HuH-7 (cell line): ENCODE measurements around the gene ALDH1B1.
A peak's percentile ranks its signal among the peaks of the same experiment; 100 is the strongest.

Experiments used
- DNase-seq: peaks from one replicate; pipeline ENCODE4 v3.0.0; 2011; ENCODE audit warnings: low spot score

The ALDH1B1 gene

DNA sequence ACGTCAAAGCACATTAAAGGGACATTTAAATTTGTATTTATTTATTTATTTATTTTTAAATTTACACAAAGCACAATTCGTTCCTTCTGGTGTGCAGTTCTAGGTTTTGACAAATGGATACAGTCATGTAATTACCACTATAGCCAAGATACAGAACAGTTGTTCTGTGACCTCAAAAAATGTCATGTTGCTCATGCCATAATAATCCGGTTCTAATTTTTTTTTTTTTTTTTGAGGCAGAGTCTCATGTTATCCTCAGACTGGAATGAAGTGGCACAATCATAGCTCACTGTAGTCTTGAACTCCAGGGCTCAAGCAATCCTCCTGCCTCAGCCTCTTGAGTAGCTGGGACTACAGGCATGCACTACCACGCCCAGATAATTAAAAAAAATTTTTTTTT, 24.0 kb downstream of the ALDH1B1 start:
- DNase-seq, result no peak

DNA sequence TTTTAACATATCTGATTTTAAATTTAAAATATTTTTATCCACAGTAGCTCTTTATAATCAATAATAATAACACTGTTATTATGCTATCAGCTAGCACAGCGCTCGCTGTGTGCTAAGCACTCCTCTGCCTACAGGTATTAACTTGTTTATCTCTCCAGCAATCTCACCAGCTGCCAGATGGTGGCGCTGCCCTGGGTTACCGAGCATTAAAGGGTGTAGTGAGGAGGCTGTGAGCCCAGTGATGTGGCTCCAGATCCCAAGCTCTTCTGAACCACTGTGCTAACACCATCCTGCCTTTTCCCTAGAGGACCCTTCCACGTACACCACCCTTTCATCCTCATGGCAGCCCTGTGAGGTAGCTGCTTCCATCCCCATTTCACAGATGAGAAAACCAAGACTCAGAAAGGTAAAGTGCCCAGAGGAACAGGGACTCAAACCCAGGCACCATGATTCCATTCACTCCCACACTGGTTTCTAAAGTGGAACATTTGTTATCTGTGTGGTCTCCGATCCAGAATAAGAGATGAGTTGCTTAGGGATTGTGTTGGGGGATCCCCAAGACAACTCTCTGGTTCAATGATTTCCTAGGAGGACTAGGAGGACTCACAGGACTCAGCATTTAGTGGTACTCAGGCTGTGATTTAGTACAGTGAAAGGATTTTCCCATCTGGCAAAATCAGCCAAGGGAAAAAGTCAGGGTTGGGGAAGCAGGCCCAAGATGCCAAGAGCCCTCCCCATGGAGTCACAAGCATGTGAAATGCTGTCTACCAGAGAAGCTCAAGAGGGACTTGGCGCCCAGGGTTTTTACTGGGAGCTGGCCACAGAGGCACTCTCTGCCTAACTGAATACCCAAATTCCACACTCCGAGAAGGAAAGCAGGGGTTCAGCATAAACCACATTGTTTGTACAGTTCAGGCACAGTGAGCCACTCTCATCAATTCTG, 24.8 kb downstream of the ALDH1B1 start:
- DNase-seq, result peak; percentile 50

DNA sequence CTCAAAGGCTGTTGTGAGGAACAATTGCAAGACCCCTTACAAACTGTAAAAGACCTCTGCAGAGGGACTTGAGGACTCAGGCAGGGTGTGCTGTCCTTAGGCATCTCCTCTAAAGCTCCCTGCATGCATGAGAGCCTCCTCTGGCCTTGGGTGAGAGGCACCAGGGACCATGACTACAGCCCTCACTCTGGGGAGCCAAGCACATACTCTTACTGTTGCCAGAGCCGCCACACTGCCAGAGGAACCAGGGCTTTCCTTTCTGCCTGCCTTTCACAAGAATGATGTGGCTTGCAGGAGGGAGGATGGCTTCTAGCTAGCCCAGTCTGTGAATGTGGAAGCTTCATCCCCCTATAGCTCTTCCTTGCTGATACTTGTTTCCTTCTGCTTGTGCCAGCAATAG, 25.9 kb downstream of the ALDH1B1 start:
- DNase-seq, result no peak

DNA sequence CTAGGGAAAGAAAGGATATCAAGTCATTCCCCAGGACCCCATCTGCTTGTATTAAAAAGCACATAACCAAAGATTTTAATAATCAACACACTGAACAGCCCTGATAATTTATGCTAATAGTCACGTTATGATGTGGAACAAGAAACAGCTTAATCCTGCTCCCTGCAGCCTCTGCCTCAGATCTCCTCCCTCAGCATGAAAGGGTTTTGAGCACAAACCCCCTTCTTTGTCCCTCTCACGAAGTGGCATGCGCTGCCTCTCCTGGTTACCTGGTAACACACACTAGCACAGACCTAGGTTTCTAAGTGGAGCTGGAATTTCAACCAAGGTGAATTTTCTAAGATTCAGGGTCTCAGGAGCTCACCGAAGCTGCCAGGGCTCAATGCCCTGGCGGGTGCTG, 26.7 kb downstream of the ALDH1B1 start:
- DNase-seq, result no peak

DNA sequence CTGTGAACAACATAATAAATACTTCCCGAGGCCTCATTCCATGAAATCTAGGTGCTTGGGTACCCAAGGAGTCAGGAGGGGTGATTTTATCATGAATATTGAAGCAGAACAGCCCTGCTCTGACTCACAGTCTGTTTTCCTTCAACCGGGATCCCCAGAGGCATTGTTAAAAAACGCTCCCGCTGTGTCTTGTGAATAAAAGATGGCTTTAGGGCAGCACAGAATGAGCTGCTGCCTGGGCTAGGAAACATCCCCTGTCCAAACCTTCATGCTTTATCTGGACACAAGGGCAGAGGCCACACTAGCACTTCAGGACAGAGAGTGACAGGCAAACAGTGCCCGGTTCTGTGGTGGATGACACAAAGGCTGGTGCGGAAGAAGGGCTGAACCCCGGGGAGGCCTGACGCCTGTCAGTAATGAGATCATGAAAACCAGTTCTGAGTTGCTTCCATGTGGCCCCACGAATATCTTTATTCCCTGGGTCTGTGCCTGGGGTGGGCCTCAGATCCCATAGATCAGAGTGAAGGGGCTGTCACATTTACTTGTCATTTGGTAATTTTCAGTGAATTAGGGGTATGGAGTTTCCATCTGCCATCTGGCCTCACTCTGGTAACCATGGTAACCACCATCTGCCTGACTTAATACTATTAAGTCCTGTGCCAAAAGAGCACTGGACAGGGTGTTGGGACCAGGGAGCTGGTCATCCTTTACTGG, 29.2 kb downstream of the ALDH1B1 start:
- no peak for DNase-seq

DNA sequence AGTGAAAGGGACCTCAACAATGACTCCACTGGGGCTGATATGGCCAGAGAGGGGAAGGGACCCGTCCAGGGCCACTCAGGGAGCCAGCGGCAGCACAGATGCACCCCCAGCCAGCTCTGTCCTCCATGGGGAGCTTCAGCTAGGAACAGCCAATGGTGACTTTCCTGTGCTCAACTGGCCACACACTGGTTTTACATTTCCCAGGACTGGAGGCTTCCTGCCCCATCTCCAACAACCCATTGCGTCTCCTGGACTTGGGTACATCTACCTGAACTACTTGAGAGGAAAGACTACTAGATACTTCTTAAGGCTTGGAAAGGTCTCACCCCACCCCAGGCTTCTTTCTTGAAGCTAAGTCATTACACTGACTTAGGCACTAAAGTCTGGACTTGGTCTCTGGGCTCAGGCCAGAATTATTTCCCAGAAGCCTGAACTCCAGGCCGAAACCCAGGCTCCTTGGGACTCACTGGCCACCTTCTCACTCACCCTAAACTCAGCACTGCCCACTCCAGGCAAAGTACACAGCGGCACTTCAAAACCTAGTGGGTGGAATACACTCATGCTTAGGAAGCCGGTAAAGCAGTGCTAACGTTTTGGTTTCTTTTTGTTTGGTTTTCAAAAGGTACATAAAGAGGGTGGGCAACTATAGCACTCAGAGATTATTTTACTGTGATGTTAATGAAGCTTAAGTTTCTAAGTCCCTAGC, 30.2 kb downstream of the ALDH1B1 start:
- no peak for DNase-seq

DNA sequence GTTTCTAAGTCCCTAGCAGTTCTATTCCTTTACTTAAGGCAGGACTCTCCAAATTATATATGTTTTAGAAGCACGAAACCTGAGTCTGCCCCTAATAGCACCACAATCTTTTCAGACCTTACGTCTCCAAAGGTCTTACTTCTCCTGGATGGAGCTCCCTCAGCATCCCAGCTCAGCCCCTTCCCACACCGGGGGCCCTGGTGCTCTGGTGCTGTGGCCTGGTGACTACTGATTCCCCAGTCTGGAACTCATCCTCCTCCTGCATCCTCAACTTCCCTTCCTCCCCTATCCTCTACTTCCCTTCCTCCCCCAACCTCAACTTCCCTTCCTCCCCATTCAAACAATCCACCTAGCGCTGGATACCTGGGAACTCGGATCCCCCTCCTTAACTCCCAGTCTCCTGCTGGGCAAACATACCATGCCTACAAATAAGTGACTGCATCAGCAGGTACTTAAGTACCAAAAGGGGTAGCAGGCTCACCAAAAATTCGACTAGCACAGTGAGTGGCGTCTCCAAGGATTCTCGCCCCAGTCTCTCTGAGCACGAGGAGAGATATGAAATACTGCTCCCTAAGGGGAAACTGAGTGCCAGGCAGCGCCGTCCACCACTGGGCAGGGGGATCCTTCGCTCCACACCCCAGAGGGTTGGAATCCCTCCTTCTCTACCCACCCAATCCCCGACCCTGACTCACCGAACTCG, 30.9 kb downstream of the ALDH1B1 start:
- no peak for DNase-seq

DNA sequence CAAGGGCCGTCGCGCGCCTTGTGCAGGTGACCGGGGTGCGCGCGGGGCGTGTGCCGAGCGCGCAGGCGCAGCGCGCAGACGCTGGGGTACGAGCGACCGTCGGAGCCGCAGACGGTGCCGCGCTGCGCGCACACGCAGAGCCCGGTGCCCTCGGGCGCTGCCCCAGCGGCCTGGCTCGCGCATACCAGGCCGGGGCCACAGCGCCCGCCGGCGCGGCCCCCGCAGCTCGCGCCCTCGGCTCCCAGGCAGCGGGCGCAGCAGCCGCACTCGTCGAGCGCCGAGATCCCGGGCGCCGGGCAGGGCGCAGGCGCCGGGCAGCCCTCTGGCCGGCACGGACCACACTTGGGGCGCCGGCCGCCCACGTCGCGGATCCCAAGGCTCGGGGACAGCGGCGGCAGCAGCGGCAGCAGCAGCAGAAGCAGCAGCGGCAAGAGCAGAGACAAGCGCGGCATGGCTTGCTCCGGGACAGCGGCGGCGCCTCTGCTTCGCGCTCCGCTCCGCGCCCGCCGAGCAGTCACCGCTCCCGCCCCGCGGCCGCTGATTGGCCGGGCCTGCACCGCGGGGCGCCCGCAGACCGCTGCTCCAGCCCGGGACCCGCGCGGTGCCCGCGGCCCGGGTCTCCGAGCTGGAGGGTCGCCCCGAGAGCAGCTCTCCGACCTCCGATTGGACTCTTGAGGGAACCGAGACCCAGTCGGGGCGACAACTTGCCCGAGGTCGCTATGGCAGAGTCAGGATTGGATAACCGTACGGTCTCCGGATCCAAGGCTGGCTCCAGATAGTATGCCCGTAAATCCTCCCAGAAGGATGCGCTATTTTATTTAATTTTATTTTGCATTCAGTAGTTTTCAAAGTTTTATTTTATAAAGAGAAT, 31.7 kb downstream of the ALDH1B1 start, which contains the start of gene IGFBPL1:
Gene IGFBPL1, minus strand, starts transcription at position 482 of the 871 bp plus-strand sequence. Its CDS starts 30 bp downstream, at position 452.
- DNase-seq, result peak; percentile 34

DNA sequence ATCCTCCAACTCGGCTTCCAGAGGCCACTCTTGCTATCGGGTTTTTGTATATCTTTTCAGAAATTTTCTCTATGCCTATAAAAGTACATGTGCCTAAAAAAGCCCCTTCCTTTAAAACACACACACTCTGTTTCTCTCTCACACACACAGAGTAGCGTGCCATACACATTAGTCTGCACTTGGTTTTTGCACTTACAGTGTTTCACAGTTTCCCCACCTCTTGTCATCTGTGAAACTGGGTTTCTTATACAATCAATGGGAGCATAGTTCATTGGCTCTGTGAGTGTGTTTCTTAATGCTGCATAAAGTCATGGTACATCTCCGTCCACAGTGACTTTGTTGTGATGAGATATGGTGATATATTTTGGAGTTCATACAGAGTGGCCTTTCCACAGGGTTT, 32.4 kb downstream of the ALDH1B1 start:
- no peak for DNase-seq

DNA sequence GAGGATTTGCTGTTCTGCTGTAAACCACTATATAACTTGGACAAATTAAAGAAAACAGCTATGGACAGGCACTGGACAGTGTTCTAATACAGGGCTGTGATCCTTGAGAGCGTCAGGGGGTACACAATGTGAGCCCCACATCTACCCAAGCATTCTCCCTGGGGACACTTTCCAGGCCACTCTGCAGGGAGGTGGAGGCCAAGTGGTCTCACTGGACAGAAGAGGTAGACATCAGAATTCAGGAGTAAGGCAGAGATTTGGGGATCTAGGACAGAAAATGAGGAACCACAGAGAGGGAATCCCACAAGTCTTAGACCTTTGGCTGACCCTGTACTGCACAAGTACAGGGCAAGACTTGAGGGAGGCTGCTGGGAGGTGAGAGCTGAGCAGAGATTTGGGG, 35.6 kb downstream of the ALDH1B1 start:
- no peak for DNase-seq

DNA sequence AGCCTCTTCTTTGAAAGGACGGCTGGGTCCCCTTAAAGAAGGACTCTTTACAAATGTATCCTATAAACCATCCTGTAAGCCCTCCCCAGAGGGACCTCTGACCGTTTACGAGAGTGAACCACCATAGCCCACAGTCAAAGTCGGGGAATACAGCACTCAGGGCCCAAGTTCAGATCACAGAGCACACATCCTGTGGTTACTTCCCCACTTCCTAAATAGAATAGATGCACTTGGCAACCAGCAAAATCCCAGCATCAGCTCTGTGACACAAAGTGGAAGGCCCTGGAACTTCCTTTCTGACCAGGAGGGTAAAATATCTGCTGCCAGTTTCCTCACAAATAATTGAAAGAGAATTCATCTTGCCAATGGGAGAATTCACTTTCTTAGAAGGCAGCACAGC, 38.6 kb downstream of the ALDH1B1 start:
- no peak for DNase-seq

DNA sequence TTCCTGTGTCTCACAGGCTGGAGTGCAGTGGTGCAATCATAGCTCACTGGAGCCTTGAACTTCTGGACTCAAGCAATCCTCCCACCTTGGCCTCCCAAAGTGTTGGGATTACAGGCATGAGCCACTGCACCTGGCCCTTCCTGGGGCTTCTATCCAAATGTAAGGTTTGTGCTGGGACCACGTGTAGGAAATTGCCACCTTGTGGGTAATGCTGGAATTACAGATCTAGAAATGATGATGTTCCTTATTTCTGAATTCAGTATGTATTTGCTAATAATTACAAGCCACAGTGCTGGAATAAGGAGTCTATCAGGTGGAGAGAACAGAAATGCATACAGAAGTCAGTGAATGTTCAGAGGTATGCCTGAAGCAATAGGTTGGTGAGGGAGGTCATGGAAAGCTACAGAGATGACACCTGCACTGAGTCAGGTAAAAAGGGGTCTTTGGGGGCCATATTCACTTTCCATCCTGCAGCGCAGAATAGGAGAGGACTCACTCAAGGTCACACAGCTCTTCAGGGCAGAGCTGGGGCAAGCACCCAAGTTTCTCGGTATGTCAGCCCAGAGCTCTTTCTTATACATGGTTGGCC, 40.5 kb downstream of the ALDH1B1 start:
- DNase-seq, result no peak

DNA sequence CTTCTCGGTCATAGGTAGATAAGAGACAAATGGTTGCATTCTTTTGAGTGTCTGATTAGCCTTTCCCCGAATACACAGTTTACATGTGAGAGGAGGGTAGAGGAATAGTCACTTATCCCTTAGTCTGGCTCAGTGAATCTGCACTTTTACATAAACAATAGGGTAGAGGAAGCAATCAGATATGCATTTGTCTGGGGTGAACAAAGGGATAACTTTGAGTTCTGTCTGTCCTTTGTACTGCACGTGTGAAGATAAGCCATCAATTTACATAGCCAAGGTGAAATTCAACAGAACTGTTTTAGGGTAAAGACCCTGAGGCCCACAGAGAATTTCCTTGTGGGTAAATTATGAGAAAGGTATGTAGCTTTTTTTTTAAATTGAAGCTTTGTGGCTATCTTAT, 41.9 kb downstream of the ALDH1B1 start:
- no peak for DNase-seq

DNA sequence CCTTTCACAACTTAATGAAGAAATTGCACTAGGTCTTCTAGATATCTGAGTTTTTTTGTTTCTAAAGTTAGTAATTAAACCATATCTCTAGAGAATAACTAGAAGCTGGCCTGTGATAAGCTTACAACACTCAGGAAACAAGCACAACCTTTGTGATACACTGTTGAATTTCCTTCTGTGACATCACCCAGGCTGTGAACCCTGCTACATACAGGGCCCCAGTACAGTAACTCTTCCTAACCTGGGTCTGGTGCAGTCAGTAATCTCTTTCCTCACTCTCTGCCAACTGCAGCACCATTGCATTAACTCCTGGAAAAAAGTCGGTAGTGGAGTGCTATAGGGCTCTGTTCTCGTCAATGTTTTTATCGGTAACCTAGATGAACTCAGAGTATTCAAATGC, 42.4 kb downstream of the ALDH1B1 start:
- DNase-seq, result no peak

DNA sequence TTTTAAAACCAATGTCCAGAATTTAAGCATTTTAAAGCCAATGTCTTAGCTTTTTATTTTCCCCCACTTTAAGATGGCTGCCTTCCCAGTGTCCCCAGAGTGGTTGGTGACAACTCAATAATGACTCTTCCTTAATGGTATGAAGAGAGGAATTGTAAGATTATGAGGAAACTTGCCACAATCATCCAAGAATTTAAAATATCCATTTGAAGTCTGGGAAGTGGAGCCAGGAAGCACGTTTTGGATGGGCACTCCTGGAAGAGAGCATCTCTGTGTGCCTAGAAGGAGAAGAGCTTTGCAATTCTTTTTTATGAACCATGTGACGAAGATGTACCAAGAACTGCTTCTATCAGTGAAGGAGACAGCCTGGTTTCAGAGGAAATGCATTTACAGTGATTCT, 43.0 kb downstream of the ALDH1B1 start:
- DNase-seq, result no peak

DNA sequence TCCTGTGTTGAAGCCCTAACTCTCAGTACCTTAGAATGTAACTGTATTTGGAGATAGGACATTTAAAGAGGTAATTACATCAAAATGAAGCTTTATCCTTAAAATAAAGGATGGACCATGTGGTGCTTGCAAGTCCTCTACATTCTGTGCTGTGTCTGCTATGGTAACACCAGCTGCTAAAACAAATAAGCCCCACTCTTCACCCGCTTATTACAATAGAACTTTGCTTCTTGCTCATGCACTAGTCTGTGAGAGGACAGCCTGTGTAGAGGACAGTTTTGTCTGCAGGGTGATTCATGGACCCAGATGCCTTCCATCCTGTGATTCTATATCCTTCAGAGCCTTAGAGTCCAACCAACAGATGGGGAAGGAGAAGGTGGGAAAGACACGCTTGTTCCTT, 44.2 kb downstream of the ALDH1B1 start:
- DNase-seq, result no peak

DNA sequence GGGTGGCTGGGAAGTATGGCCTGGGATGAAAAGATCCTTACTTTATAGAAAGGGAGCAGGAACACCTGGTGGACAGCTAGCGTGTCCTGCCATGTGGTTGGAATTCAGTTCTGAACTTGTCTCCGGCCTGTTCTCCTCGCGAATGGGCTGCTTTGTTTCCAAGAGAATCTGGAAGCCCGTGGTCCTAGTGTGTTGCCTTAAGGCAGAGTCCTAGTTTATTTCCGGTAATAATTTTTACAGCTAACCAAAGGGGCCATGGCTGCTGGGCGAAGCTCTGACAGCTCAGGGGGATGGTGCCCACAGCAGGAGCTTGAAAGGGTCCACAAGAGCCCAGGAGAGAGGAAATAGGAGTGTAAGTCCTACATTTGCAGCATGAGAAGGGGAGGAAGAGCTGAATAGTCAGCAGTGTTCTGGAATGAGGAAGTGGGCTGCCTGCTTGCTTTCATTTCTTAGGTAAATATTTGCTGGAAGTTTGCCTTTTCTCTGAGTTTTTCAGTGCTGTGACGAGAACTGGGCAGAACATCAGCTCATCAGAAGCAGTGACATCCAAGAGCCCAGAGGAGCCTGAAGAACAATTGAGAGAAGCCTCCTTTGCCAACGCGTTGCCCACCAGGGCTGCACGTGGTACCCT, 44.8 kb downstream of the ALDH1B1 start:
- peak; percentile 48 for DNase-seq

DNA sequence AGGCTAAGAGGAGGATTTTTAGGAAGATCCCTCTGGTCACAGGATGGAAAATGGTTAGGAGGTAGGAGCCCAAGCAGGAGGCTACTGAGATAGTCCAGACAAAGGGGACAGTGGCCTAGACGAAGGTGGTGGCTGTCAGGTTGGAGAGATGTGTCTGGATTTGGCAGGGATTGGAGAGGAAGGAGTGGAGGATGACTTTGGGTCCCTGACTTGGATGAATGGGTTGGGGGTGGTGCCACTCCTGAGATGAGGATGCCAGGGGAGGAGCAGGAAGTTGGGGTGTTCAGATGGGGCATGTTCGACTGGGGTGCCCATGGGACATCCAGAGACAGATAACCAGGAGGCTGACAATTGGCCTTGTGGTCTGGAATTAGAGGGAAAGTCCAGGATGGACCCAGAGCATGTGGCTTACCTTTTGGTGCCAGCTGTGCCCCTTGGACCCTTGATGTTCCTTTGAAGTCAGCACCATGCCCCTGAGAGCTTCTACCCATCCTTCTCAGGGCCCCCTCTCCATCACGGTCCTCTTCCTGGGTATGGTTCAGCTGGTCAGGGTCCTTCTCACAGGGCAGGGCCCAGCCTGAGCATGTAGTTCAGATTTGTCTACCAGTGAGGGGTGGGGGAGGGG, 46.9 kb downstream of the ALDH1B1 start:
- DNase-seq, result no peak

DNA sequence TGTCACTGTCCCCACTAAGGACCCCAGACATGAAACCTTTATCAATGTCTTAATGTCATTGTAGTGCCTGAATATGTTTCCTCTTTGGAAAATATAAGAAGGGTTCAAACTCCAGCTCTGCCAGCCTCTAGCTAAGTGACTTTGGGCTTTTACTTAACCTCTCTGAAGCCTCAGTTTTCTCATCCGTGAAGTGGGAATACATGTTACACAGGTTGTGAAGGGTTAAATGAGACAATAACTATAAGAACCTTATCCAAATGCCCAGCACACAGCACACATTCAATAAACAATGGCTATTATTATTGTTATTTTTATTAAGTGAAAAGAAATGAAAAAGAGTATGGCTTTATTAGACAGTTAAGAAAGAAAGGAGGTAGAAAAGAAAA, 47.4 kb downstream of the ALDH1B1 start:
- DNase-seq, result no peak

DNA sequence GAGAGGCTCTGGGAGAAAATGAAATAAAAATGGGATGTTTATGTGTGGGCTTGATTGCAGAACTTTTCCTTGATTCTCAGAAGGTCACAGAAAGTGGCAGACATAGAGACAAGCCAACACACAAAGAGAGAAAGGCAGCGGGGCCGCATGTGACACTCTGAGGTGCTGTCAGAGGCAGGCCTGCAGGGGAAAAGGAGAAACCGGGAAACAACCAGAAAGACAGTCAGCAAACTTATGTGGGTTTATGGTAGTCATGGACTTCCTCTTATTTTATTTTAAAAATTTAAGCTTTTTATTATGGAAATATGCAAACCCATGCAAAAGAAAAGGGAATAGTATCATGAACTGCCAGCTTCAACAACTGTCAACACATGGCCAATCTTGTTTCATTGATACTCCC, 48.0 kb downstream of the ALDH1B1 start:
- DNase-seq, result no peak
